C4-2B (cell line): ENCODE data around the gene USB1.

Experiments used
- ZFX ChIP-seq: fragments of 450-650 bp; IDR thresholded peaks from 2 replicates; pipeline ENCODE4 v1.6.1; 2017
- TF ChIP-seq, protein P1 (sequence below): fragments of 450-650 bp; conservative IDR thresholded peaks from 2 replicates; pipeline ENCODE4 v1.5.1; 2017; ENCODE audit warnings: mild to moderate bottlenecking

DNA sequence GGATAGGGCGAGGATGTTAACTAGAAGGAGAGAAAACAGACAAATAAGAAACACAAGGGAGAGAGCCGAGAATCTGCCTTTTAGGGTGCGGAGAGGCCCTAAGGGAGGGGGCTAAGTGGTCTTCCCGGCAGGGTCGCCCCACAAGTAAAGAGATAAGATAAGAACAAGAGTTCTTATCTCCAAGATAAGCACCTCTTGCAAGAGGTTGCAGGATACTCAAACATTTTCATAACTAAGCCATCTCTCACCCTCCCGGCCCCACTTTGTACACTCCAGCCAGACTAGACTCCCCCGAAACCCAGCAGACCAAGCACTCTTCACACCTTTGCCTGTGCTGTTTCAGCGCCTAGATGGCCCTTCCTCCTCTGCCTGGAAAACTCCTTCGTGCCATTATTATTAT is 15.0 kb upstream of the USB1 start:
- TF ChIP-seq, protein P1, sequence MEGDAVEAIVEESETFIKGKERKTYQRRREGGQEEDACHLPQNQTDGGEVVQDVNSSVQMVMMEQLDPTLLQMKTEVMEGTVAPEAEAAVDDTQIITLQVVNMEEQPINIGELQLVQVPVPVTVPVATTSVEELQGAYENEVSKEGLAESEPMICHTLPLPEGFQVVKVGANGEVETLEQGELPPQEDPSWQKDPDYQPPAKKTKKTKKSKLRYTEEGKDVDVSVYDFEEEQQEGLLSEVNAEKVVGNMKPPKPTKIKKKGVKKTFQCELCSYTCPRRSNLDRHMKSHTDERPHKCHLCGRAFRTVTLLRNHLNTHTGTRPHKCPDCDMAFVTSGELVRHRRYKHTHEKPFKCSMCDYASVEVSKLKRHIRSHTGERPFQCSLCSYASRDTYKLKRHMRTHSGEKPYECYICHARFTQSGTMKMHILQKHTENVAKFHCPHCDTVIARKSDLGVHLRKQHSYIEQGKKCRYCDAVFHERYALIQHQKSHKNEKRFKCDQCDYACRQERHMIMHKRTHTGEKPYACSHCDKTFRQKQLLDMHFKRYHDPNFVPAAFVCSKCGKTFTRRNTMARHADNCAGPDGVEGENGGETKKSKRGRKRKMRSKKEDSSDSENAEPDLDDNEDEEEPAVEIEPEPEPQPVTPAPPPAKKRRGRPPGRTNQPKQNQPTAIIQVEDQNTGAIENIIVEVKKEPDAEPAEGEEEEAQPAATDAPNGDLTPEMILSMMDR, result no peak
- no peak for TF ChIP-seq ZFX
